ENCODE data around the gene TEX14. TPM values are rescaled to one million over a fixed set of nuclear protein-coding genes. Genes with fewer than 3 reads are reported as not detected.

The TEX14 gene
- total and polyA plus RNA-seq, 2 donors (not counting 3 experiments of a cell fraction or from before 2014, with no cell fraction given): 0.10 TPM; not detected in 1

DNA sequence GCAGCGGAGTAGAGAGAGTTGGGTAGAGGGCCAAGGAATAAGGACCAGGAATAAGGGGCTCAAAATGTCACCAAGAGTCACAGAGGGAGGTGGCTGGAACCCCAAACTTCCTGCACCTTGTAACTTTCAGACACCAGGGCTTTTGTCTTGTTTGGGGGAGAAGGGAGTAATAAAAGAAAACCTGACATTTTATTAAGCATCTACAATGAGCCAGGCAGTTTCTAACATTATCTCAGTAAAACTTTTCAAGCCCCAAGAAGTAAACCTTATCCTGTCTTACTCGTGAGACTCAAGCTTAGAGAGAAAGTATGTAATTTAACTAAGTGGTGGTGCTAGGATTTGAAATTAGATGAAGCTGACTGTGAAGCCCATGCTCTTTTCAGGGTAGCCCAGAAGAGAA lies 176.6 kb downstream of the TEX14 start:
- intact Hi-C loops (cut with micrococcal nuclease) (loop anchor here (5.0 kb wide), 3 partner anchors 242 to 912 kb away; partner anchors contain the start of gene PPM1E), dilution Hi-C loops (cut with MboI; ENCODE audit: extremely low pct_ligation_motif_present, low sequenced_read_pairs) (no loop called here)
- no peak for TF ChIP-seq POLR2AphosphoS5 (IDR thresholded peaks at IDR 0.05; ENCODE audit: insufficient read depth, low read depth, low read length)
- no peak for TF ChIP-seq GATA2 (IDR thresholded peaks at IDR 0.05; ENCODE audit: insufficient read depth, insufficient read length, low read depth, low read length)
- TF ChIP-seq FOS (IDR thresholded peaks at IDR 0.05; ENCODE audit: borderline replicate concordance, insufficient read depth, low read length): no peak
- TF ChIP-seq MYC (IDR thresholded peaks at IDR 0.05; ENCODE audit: low read depth, low read length): no peak
- TF ChIP-seq, protein P1, sequence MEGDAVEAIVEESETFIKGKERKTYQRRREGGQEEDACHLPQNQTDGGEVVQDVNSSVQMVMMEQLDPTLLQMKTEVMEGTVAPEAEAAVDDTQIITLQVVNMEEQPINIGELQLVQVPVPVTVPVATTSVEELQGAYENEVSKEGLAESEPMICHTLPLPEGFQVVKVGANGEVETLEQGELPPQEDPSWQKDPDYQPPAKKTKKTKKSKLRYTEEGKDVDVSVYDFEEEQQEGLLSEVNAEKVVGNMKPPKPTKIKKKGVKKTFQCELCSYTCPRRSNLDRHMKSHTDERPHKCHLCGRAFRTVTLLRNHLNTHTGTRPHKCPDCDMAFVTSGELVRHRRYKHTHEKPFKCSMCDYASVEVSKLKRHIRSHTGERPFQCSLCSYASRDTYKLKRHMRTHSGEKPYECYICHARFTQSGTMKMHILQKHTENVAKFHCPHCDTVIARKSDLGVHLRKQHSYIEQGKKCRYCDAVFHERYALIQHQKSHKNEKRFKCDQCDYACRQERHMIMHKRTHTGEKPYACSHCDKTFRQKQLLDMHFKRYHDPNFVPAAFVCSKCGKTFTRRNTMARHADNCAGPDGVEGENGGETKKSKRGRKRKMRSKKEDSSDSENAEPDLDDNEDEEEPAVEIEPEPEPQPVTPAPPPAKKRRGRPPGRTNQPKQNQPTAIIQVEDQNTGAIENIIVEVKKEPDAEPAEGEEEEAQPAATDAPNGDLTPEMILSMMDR (IDR thresholded peaks at IDR 0.05; ENCODE audit: extremely low read depth in 1 of 2, insufficient read depth in 1 of 2, low read depth in 1 of 2, low read length in 2 of 2): no peak
- TF ChIP-seq POLR2A (IDR thresholded peaks at IDR 0.05; ENCODE audit: low read depth, low read length): no peak
- no peak for TF ChIP-seq JUN (IDR thresholded peaks at IDR 0.05; ENCODE audit: borderline replicate concordance, insufficient read depth, insufficient read length, low read depth)
- TF ChIP-seq EZH2 (IDR thresholded peaks at IDR 0.05; ENCODE audit: borderline replicate concordance, low read depth, low read length, severe bottlenecking): no peak
- TF ChIP-seq, protein P2, sequence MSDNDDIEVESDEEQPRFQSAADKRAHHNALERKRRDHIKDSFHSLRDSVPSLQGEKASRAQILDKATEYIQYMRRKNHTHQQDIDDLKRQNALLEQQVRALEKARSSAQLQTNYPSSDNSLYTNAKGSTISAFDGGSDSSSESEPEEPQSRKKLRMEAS (IDR thresholded peaks at IDR 0.05; ENCODE audit: insufficient read depth, insufficient read length): no peak
- H3K4me1 ChIP-seq (ENCODE audit: control insufficient read depth, extremely low read depth, insufficient read depth, low read length): peaks cover 18% of the 10 kb centered on the region
- H3K9ac ChIP-seq (replicated peaks; ENCODE audit: extremely low read depth, insufficient read depth, low read length): no peak overlapping the region
- POLR2A ChIA-PET: interaction anchor here (3.0 kb wide), 1 partner anchor 116 kb away, joined by 27 read pairs; no protein-coding TSS in a partner anchor
- FAIRE-seq (no peak), DNase-seq (ENCODE audit: low read depth, low spot score) (no peak)
- H3K9me1 ChIP-seq (replicated peaks; ENCODE audit: control insufficient read depth, extremely low read depth, insufficient read depth, low read length): no peaks in the 10 kb centered on the region
- H3K79me2 ChIP-seq (ENCODE audit: control insufficient read depth, insufficient read depth, low read length): no peaks in the 10 kb centered on the region
- H2AFZ ChIP-seq (ENCODE audit: low read depth, low read length): no peak overlapping the region
- no peak overlapping the region for H3K4me2 ChIP-seq (ENCODE audit: insufficient read depth, low read length)
- H3K27me3 ChIP-seq (ENCODE audit: control insufficient read depth in 2 of 2, insufficient read depth in 2 of 2, low read length in 2 of 2): no peaks in the 10 kb centered on the region
- no peaks in the 10 kb centered on the region for H4K20me1 ChIP-seq (replicated peaks; ENCODE audit: control insufficient read depth, extremely low read depth, insufficient read depth, low read length)
- no TSS peak for BruUV-seq (replicated peaks)
- no peak overlapping the region for H3K4me3 ChIP-seq (replicated peaks in 1 of 3; ENCODE audit: insufficient read depth in 1 of 3, low read depth in 1 of 3, low read length in 3 of 3)
- H3K9me3 ChIP-seq (replicated peaks; ENCODE audit: control insufficient read depth, insufficient read depth, low read length): no peaks in the 10 kb centered on the region
- H3K36me3 ChIP-seq (ENCODE audit: control insufficient read depth in 2 of 2, extremely low read depth in 1 of 2, insufficient read depth in 2 of 2, low read length in 2 of 2): peaks cover 0 to 16% of the 10 kb centered on the region in 2 experiments
- no peak overlapping the region for H3K27ac ChIP-seq (ENCODE audit: insufficient read depth, low read depth, low read length)
- CTCF ChIA-PET: interaction anchor here (0.9 to 2.1 kb wide), 5 partner anchors 12 to 490 kb away, joined by 3 to 7 read pairs (median 6); partner anchors contain the start of gene HSF5

All from endothelial cell of umbilical vein (primary cell).